PC-3 (cell line): ENCODE data around the gene EFCAB9. TPM values are rescaled to one million over a fixed set of nuclear protein-coding genes. Genes with fewer than 3 reads are reported as not detected.

Experiments used
- ATAC-seq: fragments of 200-7000 bp; cut with Tn5 transposase; 2 replicates; pipeline ENCODE4 v1.9.1; 2020; ENCODE audit warnings: mild to moderate bottlenecking, moderate library complexity
- BruUV-seq: library from RNA; stranded (reverse); fragments of 400-500 nt; replicated peaks from 2 replicates; lab custom pipeline; 2021; lab: Mats Ljungman, UMichigan
- CTCF ChIA-PET: fragments of 300-600 bp; sonication (Branson Sonifier 250); formaldehyde crosslinking; loops from one replicate; lab custom pipeline; 2022; ENCODE audit warnings: antibody characterized with exemption; lab: Charles Lee
- POLR2A ChIA-PET: fragments of 300-600 bp; sonication (Branson Sonifier 250); formaldehyde crosslinking; loops from one replicate; lab custom pipeline; 2022; ENCODE audit warnings: antibody characterized with exemption; ENCODE audit not compliant: unreplicated experiment; lab: Charles Lee
- DNase-seq: peaks from one replicate; pipeline ENCODE4 v3.0.0-alpha.2; 2015
- H2AFZ ChIP-seq: fragments of 300-600 bp; sonication (generic); 2 replicates; pipeline ENCODE4 v1.6.0; 2016; ENCODE audit warnings: antibody characterized with exemption, low read length
- H3F3A ChIP-seq: fragments of 300-600 bp; sonication (generic); one replicate; pipeline ENCODE4 v1.6.0; 2017; ENCODE audit warnings: antibody characterized with exemption, low read length, control low read depth, mild to moderate bottlenecking; ENCODE audit not compliant: unreplicated experiment
- H3K27ac ChIP-seq: fragments of 300-600 bp; sonication (generic); 2 replicates; pipeline ENCODE4 v1.5.1; 2016; ENCODE audit warnings: mild to moderate bottlenecking, low read length
- H3K27me3 ChIP-seq: fragments of 300-600 bp; sonication (generic); 2 replicates; pipeline ENCODE4 v1.6.1; 2016; ENCODE audit warnings: low read length, mixed read lengths
- H3K36me3 ChIP-seq: fragments of 300-600 bp; sonication (generic); 2 replicates; pipeline ENCODE4 v1.6.1; 2016; ENCODE audit warnings: low read depth, mixed run types, low read length, mixed read lengths
- H3K4me1 ChIP-seq: fragments of 300-600 bp; sonication (generic); 2 replicates; pipeline ENCODE4 v1.5.1; 2016; ENCODE audit warnings: low read length; ENCODE audit not compliant: insufficient read depth
- H3K4me2 ChIP-seq: fragments of 300-600 bp; sonication (generic); 2 replicates; pipeline ENCODE4 v1.6.0; 2016; ENCODE audit warnings: low read length
- H3K4me3 ChIP-seq: fragments of 300-600 bp; sonication (generic); 2 replicates; pipeline ENCODE4 v1.5.1; 2016; ENCODE audit warnings: mild to moderate bottlenecking, low read length, mixed read lengths
- H3K79me2 ChIP-seq: fragments of 300-600 bp; sonication (generic); 2 replicates; pipeline ENCODE4 v1.6.1; 2017; ENCODE audit warnings: low read length, mixed read lengths
- H3K9ac ChIP-seq: fragments of 300-600 bp; sonication (generic); 2 replicates; pipeline ENCODE4 v1.6.0; 2016; ENCODE audit warnings: mild to moderate bottlenecking, low read length
- H3K9me2 ChIP-seq: fragments of 300-600 bp; sonication (generic); replicated peaks from 2 replicates; pipeline ENCODE4 v1.6.1; 2016; ENCODE audit warnings: mixed run types, low read length, mixed read lengths
- H3K9me3 ChIP-seq: fragments of 300-600 bp; sonication (generic); 2 replicates; pipeline ENCODE4 v1.6.1; 2016; ENCODE audit warnings: low read length, mixed read lengths
- H4K20me1 ChIP-seq: fragments of 300-600 bp; sonication (generic); 2 replicates; pipeline ENCODE4 v1.6.1; 2016; ENCODE audit warnings: low read length, mixed read lengths
- EZH2 ChIP-seq: fragments of 300-600 bp; sonication (generic); IDR thresholded peaks from one replicate; pipeline ENCODE4 v1.6.1; 2017; ENCODE audit warnings: antibody characterized with exemption, mild to moderate bottlenecking, low read length; ENCODE audit not compliant: unreplicated experiment
- EZH2phosphoT487 ChIP-seq: fragments of 300-600 bp; sonication (generic); IDR thresholded peaks from 2 replicates; pipeline ENCODE4 v1.6.1; 2018; ENCODE audit warnings: mild to moderate bottlenecking, antibody characterized with exemption, low read length, borderline replicate concordance
- intact Hi-C: fragments of 100-400 bp; cut with micrococcal nuclease; formaldehyde crosslinking; loops from 2 replicates; pipeline ENCODE4 v1.9.0; 2023
- total RNA-seq: library from RNA; depleted of rRNA; stranded (reverse); fragments of >200 nt; gene quantifications from 2 replicates; pipeline ENCODE4 v1.2.3, GENCODE V29; 2014
- TF ChIP-seq, protein P1 (sequence below): fragments of 300-600 bp; sonication (generic); conservative IDR thresholded peaks from 2 replicates; pipeline ENCODE4 v1.5.1; 2017; ENCODE audit warnings: antibody characterized with exemption, low read depth, mild to moderate bottlenecking, low read length

EFCAB9 gene
- total RNA-seq, 1 experiment from 2014 or later, result not detected

DNA sequence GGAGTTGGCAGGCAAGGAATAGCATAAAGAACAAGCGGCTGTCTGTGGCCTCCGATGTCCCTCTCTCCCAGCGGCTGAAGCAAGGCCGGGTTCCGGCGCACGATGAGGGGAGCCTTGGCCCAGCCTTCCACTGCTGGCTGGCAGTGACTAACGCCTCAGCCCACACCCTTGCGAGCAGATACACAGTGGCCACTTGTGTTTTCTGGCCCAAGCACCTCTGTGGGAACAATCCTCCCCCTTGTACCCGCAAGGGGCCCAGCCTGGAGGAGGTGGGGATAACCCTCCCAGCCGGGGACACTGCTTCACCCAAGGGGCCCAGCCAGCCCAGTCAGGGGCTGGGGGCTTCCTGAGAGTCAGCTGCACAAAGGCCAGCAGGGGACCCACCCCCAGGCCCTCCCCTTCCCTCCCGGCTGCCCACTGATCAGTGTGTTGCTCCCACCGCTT is 29.2 kb upstream of the EFCAB9 start:
- ChIA-PET CTCF (no interaction called here), POLR2A (no interaction called here)
- Histone ChIP-seq H3K4me3 (no peak overlapping the region), H3K36me3 (no peaks in the 10 kb centered on the region), H3K4me1 (no peaks in the 10 kb centered on the region), H3K9ac (no peak overlapping the region), H3K9me2 (no peaks in the 10 kb centered on the region), H3K4me2 (no peak overlapping the region), H2AFZ (no peak overlapping the region), H3F3A (no peaks in the 10 kb centered on the region), H3K27ac (no peak overlapping the region), H3K79me2 (peaks cover 19% of the 10 kb centered on the region), H3K27me3 (no peaks in the 10 kb centered on the region), H4K20me1 (peaks cover 17% of the 10 kb centered on the region; the same call in 1 of the 2 replicates), H3K9me3 (no peaks in the 10 kb centered on the region)
- intact Hi-C loops, result no loop called here
- DNase-seq, result no peak
- BruUV-seq, result no TSS peak
- TF ChIP-seq, protein P1, sequence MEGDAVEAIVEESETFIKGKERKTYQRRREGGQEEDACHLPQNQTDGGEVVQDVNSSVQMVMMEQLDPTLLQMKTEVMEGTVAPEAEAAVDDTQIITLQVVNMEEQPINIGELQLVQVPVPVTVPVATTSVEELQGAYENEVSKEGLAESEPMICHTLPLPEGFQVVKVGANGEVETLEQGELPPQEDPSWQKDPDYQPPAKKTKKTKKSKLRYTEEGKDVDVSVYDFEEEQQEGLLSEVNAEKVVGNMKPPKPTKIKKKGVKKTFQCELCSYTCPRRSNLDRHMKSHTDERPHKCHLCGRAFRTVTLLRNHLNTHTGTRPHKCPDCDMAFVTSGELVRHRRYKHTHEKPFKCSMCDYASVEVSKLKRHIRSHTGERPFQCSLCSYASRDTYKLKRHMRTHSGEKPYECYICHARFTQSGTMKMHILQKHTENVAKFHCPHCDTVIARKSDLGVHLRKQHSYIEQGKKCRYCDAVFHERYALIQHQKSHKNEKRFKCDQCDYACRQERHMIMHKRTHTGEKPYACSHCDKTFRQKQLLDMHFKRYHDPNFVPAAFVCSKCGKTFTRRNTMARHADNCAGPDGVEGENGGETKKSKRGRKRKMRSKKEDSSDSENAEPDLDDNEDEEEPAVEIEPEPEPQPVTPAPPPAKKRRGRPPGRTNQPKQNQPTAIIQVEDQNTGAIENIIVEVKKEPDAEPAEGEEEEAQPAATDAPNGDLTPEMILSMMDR, result no peak
- no peak for ATAC-seq

DNA sequence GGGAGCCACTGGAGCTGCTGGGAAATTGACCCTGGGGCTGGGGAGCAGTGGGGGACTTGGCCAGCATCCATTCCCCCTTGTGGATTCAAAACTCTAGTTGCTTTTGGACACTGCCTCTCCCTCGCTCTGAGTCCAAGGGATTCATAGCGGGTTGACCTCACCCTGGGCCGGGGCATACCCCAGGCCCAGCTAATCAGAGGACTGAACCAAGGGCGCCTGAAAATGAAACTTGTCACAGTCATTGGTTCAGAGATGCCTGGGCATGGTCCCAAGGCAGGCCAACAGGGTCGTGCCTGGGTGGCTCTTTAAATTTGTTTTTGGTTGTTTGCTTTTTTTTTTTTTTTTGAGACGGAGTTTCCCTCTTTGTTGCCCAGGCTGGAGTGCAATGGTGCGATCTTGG is 28.5 kb upstream of the EFCAB9 start:
- ATAC-seq (no peak), DNase-seq (no peak)
- Histone ChIP-seq H3K79me2 (peaks cover 25% of the 10 kb centered on the region), H3K4me2 (no peak overlapping the region), H3K27me3 (no peaks in the 10 kb centered on the region), H3K9me3 (no peaks in the 10 kb centered on the region), H3F3A (no peaks in the 10 kb centered on the region), H4K20me1 (peaks cover 17% of the 10 kb centered on the region; the same call in 1 of the 2 replicates), H3K4me3 (no peak overlapping the region), H3K4me1 (no peaks in the 10 kb centered on the region), H3K27ac (no peak overlapping the region), H3K9me2 (no peaks in the 10 kb centered on the region), H3K9ac (no peak overlapping the region), H3K36me3 (no peaks in the 10 kb centered on the region), H2AFZ (no peak overlapping the region)
- TF ChIP-seq EZH2phosphoT487, result no peak
- no peak for TF ChIP-seq EZH2
- TF ChIP-seq, protein P1, result no peak
- CTCF ChIA-PET, result no interaction called here
- intact Hi-C loops, result no loop called here
- POLR2A ChIA-PET, result no interaction called here
- no TSS peak for BruUV-seq

DNA sequence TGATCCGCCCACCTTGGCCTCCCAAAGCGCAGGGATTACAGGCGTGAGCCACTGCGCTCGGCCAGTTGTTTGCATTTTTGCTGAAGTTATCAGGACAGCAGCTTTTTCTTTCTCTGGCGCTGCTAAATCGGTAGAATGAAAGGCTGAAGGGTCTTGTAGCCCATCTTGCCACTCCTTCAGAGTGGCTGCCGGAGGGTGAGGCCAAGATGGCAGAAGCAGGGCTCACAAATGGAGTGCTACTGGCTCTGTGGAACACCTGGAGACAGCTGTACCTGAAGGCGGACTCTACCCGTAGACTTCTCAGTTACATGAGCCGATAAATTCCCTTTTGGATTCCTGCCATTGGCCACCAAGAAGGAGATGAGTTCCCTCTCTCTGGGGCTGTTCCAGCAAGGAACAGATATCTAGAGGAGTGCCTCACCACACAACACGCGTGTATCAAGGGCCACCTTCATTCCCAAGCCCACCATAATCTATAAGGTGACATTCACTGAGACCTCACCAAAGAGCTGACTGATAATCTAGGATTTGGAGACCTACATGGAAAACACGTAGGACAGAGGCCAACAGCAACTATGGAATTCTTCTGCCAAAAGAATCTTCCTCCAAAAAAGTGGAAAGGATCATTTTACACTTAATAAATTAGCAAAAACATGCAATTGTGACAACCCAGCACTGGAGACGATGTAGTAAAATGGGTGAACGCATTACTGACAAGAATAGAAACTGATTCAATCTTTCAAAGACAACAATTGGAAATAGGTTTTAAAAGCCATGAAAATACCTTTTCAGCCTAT is 27.7 kb upstream of the EFCAB9 start:
- H3K79me2 ChIP-seq, result peaks cover 25% of the 10 kb centered on the region
- no peak overlapping the region for H3K4me2 ChIP-seq
- ChIA-PET POLR2A (no interaction called here), CTCF (no interaction called here)
- H3K27me3 ChIP-seq, result no peaks in the 10 kb centered on the region
- DNase-seq (no peak), ATAC-seq (no peak)
- H3K9me2 ChIP-seq, result no peaks in the 10 kb centered on the region
- H3K9ac ChIP-seq, result no peak overlapping the region
- H3K9me3 ChIP-seq, result no peaks in the 10 kb centered on the region
- intact Hi-C loops, result no loop called here
- no peaks in the 10 kb centered on the region for H3K4me1 ChIP-seq
- no peaks in the 10 kb centered on the region for H3K36me3 ChIP-seq
- no peak overlapping the region for H2AFZ ChIP-seq
- no peak overlapping the region for H3K4me3 ChIP-seq
- H4K20me1 ChIP-seq, result peaks cover 17% of the 10 kb centered on the region; the same call in 1 of the 2 replicates
- TF ChIP-seq, protein P1, result no peak
- TF ChIP-seq EZH2 (no peak), EZH2phosphoT487 (no peak)
- H3K27ac ChIP-seq, result no peak overlapping the region
- no TSS peak for BruUV-seq
- no peaks in the 10 kb centered on the region for H3F3A ChIP-seq
